ENCODE data around the gene CLEC16A. TPM values are rescaled to one million over a fixed set of nuclear protein-coding genes. Genes with fewer than 3 reads are reported as not detected.
A peak's percentile ranks its signal among the peaks of the same experiment; 100 is the strongest.

The CLEC16A gene
- total and polyA plus RNA-seq, 9 donors = 11.5 to 18.3 (median 14.9) TPM

DNA sequence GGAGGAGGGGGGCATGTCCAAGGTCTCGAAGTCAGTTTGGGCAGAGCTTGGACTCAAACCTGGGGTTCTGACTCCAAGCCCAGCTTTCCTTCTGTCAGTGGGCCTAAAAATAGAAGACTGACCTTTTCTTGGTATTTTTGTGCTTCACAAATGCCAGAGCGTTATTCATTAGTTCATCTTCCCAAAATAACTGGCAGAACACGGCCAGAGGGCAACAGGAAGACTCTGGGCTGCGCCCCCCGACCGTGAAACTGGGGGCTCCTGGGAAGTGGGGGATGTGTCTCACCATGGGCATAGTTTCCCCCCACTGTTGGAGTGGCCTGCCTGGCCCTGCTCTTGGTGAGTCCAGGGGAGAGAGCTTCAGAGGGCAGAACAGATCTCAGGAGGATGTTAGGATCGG lies 217.6 kb downstream of the CLEC16A start:
- WGBS (ENCODE audit: insufficient coverage) = 40% methylated on average over 1 of the region's 7 CpGs
- H3K36me3 ChIP-seq (ENCODE audit: control insufficient read depth, insufficient read depth, low read length) = peaks cover 2% of the 10 kb centered on the region
- H3K9me3 ChIP-seq (replicated peaks; ENCODE audit: control insufficient read depth, low read depth, low read length) = no peaks in the 10 kb centered on the region
- peak; percentile 72 for DNase-seq
- H3K27me3 ChIP-seq (ENCODE audit: control insufficient read depth, insufficient read depth, low read length) = no peaks in the 10 kb centered on the region
- H3K27ac ChIP-seq (ENCODE audit: low read length) = peak overlapping the region; percentile 65
- H3K4me1 ChIP-seq (ENCODE audit: control insufficient read depth, insufficient read depth, low read length) = peaks cover 19% of the 10 kb centered on the region
- no peak overlapping the region for H3K4me3 ChIP-seq (ENCODE audit: low read length)

- DNase-seq = no peak
- WGBS (ENCODE audit: insufficient coverage) = 78% methylated on average over 5 of the region's 9 CpGs
- Histone ChIP-seq H3K27ac (ENCODE audit: low read length) (no peak overlapping the region), H3K9me3 (replicated peaks; ENCODE audit: control insufficient read depth, low read depth, low read length) (no peaks in the 10 kb centered on the region), H3K4me3 (ENCODE audit: low read length) (no peak overlapping the region), H3K36me3 (ENCODE audit: control insufficient read depth, insufficient read depth, low read length) (peaks cover 10% of the 10 kb centered on the region), H3K4me1 (ENCODE audit: control insufficient read depth, insufficient read depth, low read length) (peaks cover 19% of the 10 kb centered on the region), H3K27me3 (ENCODE audit: control insufficient read depth, insufficient read depth, low read length) (no peaks in the 10 kb centered on the region)
Measured at GRCh38 chr16:11162586-11163268, 218.4 kb downstream of the CLEC16A start.

DNA sequence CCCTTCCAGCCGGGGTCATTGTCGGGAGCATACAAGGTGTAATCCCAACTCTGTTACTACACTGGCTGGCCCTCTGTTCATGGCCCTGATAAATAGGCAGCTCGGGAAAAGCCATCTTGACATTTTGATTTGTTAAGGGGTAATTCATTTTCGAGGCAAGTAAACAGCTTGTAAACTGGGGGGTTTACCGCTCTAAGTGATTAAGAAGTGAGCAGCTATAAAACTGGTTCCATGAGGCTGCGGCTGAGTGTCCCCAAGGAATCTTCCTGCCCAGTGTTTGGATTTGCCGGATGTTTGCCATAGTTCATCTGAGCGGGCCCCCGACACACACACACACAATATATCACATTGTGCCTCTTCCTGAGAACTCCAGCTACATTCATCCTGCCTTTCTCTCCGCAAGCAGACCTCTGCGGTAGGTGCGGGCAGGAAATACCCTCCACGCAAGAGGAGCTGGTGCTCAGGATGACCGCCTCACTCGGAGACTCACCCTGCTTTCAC lies 219.4 kb downstream of the CLEC16A start:
- no peak overlapping the region for H3K4me3 ChIP-seq (ENCODE audit: low read length)
- DNase-seq = no peak
- H3K27me3 ChIP-seq (ENCODE audit: control insufficient read depth, insufficient read depth, low read length) = no peaks in the 10 kb centered on the region
- H3K27ac ChIP-seq (ENCODE audit: low read length) = no peak overlapping the region
- H3K4me1 ChIP-seq (ENCODE audit: control insufficient read depth, insufficient read depth, low read length) = peaks cover 25% of the 10 kb centered on the region
- peaks cover 20% of the 10 kb centered on the region for H3K36me3 ChIP-seq (ENCODE audit: control insufficient read depth, insufficient read depth, low read length)
- WGBS (ENCODE audit: insufficient coverage) = 55% methylated on average over 14 of the region's 15 CpGs
- no peaks in the 10 kb centered on the region for H3K9me3 ChIP-seq (replicated peaks; ENCODE audit: control insufficient read depth, low read depth, low read length)

DNA sequence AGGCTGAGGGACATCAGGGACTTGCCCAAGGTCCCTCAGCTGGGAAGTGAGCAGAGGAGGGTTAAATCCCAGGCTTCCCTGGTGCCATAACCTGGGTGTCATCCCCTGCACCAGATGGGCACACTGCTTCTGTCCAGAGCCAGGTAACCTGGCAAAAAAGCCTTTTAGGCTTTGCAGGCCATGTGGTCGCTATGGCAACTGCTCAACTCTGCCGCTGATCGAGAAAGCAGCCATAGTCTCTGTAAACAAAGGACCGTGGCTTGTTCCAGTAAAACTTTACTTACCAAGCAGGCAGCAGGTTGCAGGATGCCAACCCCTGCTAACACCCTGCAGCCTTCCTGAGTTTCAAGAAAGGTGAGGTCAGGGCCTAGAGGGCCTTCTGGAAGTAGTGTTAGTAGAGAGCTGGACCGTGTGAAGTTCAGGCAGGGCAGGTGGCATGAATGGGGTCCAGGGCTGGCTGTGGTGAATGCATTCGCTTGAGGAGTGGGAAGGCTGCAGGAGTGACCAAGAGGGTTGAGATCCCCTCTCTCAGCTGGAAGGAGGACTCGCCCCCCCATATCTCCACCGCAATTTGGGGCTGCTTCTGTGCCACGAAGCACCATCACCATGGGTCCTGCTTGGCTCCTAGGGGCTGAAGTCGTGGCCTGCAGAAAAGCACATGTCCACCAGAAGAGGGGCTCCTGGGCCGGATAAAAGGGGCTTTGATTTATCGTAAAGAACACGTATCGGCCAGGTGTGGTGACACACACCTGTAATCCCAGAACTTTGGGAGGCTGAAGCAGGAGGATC lies 220.3 kb downstream of the CLEC16A start:
- no peaks in the 10 kb centered on the region for H3K27me3 ChIP-seq (ENCODE audit: control insufficient read depth, insufficient read depth, low read length)
- no peak overlapping the region for H3K27ac ChIP-seq (ENCODE audit: low read length)
- peaks cover 20% of the 10 kb centered on the region for H3K36me3 ChIP-seq (ENCODE audit: control insufficient read depth, insufficient read depth, low read length)
- H3K4me1 ChIP-seq (ENCODE audit: control insufficient read depth, insufficient read depth, low read length) = peaks cover 29% of the 10 kb centered on the region
- 79% methylated on average over 13 of the region's 14 CpGs for WGBS (ENCODE audit: insufficient coverage)
- no peak overlapping the region for H3K4me3 ChIP-seq (ENCODE audit: low read length)
- H3K9me3 ChIP-seq (replicated peaks; ENCODE audit: control insufficient read depth, low read depth, low read length) = no peaks in the 10 kb centered on the region
- DNase-seq = peak; percentile 63

DNA sequence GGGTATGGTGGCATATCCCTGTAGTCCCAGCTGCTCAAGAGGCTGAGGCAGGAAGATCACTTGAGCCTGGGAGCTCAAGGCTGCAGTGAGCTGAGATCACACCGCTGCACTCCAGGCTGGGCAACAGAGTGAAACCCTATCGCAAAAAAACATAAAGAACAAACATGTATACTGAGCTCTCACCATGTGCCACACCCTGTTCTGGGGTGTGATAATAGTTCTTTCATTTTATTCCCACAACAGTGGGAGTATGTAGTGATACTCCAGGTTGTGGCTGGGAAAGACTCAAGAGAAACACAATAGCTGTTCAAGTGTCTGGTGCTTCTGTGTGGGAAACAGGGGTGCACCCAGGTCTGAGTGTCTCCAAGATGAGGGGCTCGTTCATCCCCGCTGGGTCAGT lies 221.0 kb downstream of the CLEC16A start:
- no peak for DNase-seq
- WGBS (ENCODE audit: insufficient coverage) = 95% methylated on average over 3 of the region's 4 CpGs
- Histone ChIP-seq H3K27me3 (ENCODE audit: control insufficient read depth, insufficient read depth, low read length) (no peaks in the 10 kb centered on the region), H3K36me3 (ENCODE audit: control insufficient read depth, insufficient read depth, low read length) (peaks cover 23% of the 10 kb centered on the region), H3K4me3 (ENCODE audit: low read length) (no peak overlapping the region), H3K4me1 (ENCODE audit: control insufficient read depth, insufficient read depth, low read length) (peaks cover 29% of the 10 kb centered on the region), H3K27ac (ENCODE audit: low read length) (no peak overlapping the region), H3K9me3 (replicated peaks; ENCODE audit: control insufficient read depth, low read depth, low read length) (no peaks in the 10 kb centered on the region)

DNA sequence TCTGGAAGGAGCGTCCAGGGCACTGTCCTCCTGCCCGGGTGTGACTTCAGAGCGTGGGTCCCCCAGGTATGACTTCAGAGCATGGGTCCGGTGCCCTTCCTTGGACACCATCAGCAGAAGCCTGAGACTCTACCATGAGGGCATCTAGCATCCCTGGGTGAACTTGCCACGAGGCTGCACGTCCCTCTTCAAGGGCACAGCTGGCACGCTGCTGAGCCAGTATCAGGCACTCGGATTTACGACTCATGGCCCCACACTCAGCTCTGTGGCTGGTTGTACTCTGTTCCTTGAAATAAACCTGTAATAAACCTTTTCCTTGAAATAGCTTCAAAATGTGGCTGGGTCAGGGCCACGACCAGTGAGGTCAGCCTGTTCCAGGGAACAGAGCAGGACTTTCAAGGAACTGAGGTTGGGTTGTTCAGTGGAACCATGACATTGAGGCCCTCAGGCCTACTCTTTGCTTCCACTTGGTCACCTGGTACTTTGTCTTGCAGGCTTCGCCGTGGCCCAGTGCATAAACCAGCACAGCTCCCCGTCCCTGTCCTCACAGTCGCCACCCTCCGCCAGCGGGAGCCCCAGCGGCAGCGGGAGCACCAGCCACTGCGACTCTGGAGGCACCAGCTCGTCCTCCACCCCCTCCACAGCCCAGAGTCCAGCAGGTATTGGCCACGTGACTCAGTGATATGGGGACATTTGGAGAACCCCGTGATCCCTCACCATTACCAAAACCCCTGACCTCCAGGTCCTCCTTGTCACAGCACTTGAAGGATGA lies 221.7 kb downstream of the CLEC16A start:
- peaks cover 23% of the 10 kb centered on the region for H3K36me3 ChIP-seq (ENCODE audit: control insufficient read depth, insufficient read depth, low read length)
- 95% methylated on average over 21 of the region's 22 CpGs for WGBS (ENCODE audit: insufficient coverage)
- peaks cover 29% of the 10 kb centered on the region for H3K4me1 ChIP-seq (ENCODE audit: control insufficient read depth, insufficient read depth, low read length)
- no peak overlapping the region for H3K4me3 ChIP-seq (ENCODE audit: low read length)
- DNase-seq = no peak
- H3K9me3 ChIP-seq (replicated peaks; ENCODE audit: control insufficient read depth, low read depth, low read length) = no peaks in the 10 kb centered on the region
- H3K27ac ChIP-seq (ENCODE audit: low read length) = no peak overlapping the region
- no peaks in the 10 kb centered on the region for H3K27me3 ChIP-seq (ENCODE audit: control insufficient read depth, insufficient read depth, low read length)

- DNase-seq = no peak
- no peaks in the 10 kb centered on the region for H3K9me3 ChIP-seq (replicated peaks; ENCODE audit: control insufficient read depth, low read depth, low read length)
- no peak overlapping the region for H3K27ac ChIP-seq (ENCODE audit: low read length)
- H3K27me3 ChIP-seq (ENCODE audit: control insufficient read depth, insufficient read depth, low read length) = no peaks in the 10 kb centered on the region
- H3K4me1 ChIP-seq (ENCODE audit: control insufficient read depth, insufficient read depth, low read length) = peaks cover 17% of the 10 kb centered on the region
- WGBS (ENCODE audit: insufficient coverage) = 96% methylated on average over 6 of the region's 6 CpGs
- H3K4me3 ChIP-seq (ENCODE audit: low read length) = no peak overlapping the region
- H3K36me3 ChIP-seq (ENCODE audit: control insufficient read depth, insufficient read depth, low read length) = peaks cover 30% of the 10 kb centered on the region
Measured at GRCh38 chr16:11167581-11167980, 223.2 kb downstream of the CLEC16A start.

GRCh38 chr16:11168386-11169051 lies 224.2 kb downstream of the CLEC16A start:
- DNase-seq = peak; percentile 74
- Histone ChIP-seq H3K4me1 (ENCODE audit: control insufficient read depth, insufficient read depth, low read length) (peaks cover 17% of the 10 kb centered on the region), H3K27ac (ENCODE audit: low read length) (no peak overlapping the region), H3K36me3 (ENCODE audit: control insufficient read depth, insufficient read depth, low read length) (peaks cover 30% of the 10 kb centered on the region), H3K9me3 (replicated peaks; ENCODE audit: control insufficient read depth, low read depth, low read length) (no peaks in the 10 kb centered on the region), H3K4me3 (ENCODE audit: low read length) (no peak overlapping the region), H3K27me3 (ENCODE audit: control insufficient read depth, insufficient read depth, low read length) (no peaks in the 10 kb centered on the region)
- 67% methylated on average over 8 of the region's 9 CpGs for WGBS (ENCODE audit: insufficient coverage)

- Histone ChIP-seq H3K36me3 (ENCODE audit: control insufficient read depth, insufficient read depth, low read length) (peaks cover 37% of the 10 kb centered on the region), H3K4me1 (ENCODE audit: control insufficient read depth, insufficient read depth, low read length) (peaks cover 10% of the 10 kb centered on the region)
- 84% methylated on average over 4 of the region's 4 CpGs for WGBS (ENCODE audit: insufficient coverage)
Measured at GRCh38 chr16:11169641-11170040, 225.3 kb downstream of the CLEC16A start.

More at GRCh38 chr16:11169641-11170040, 225.3 kb downstream of the CLEC16A start:
- H3K4me3 ChIP-seq (ENCODE audit: low read length) = no peak overlapping the region
- H3K9me3 ChIP-seq (replicated peaks; ENCODE audit: control insufficient read depth, low read depth, low read length) = no peaks in the 10 kb centered on the region
- no peak overlapping the region for H3K27ac ChIP-seq (ENCODE audit: low read length)
- no peak for DNase-seq
- H3K27me3 ChIP-seq (ENCODE audit: control insufficient read depth, insufficient read depth, low read length) = no peaks in the 10 kb centered on the region

Measured in muscle of leg (tissue), 11 donors.